Hematopoietic multipotent progenitor cell treated with erythropoietin and hydrocortisone succinate and interleukin-3 and kit ligand, for 15 days (in vitro differentiated cells): Measurements from ENCODE around the gene FBXW7.

Source experiments
- DNase-seq: peaks from one replicate; pipeline ENCODE4 v3.0.0-alpha.2; 2015; ENCODE audit warnings: low spot score

Gene FBXW7

DNA sequence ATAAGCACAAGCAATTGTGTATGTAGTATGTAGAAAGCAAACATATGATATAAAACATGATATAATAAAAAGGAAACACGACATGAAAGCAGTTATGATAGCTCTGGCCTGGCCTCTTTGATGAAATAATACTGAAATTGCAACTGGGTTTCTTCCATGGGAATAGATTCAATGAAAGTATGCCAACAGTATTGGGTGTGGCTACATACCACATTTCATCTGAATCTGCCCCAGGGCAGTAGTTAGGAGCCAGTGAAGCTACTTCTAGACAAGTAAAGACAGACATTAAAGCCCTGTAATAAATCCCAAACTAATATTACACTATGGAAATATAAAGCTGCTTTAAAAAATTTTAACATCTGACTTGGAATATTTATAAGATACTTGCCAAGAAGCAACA, 207.3 kb downstream of the FBXW7 start:
- no peak for DNase-seq

DNA sequence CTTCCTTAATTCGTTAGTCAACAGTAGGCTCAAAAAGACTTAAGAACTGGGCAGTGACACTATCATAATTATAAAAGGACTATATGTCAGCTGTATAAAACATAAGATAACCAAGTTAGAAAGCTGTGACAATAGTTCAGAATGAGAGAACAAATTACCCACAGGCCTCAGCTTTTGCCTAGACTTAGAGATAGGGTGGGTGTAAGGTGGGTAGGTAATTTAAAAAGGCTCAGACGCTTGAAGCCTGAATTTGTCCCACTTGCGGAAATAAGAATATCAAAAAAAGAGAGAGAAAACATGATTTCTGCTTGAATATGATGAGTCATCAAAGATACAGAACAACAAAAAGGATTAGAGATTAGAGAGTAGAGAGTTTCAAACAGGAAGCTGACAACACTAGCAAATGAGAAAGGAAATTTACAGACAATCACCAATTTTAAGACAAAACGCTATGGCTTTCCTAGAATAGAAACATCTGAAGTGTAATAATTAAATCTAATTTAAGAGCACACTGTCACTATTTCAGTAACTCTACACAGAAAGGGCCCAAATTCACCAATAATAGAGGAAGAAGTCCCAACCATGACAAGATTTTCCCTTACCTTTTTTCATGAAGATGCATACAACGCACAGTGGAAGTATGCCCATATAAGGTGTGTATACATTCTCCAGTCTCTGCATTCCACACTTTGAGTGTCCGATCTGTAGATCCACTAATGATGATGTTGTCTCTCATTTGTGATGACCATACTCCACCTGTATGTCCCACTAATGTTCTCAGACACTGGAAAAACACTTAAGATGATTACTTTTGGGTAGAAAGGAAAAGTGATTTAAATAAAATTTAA, 208.1 kb downstream of the FBXW7 start:
- DNase-seq, result no peak

DNA sequence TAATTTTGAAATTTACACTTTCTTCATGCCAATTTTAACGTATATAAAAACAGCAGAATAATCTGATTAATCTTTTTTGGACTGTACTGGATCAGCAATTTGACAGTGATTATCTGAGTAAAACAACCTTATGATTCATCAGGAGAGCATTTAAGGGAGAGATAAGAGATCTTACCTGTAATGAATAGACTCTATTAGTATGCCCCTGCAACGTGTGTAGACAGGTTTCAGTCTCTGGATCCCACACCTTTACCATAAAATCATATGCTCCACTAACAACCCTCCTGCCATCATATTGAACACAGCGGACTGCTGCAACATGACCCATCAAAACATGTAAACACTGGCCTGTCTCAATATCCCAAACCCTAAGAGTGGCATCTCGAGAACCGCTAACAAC, 210.1 kb downstream of the FBXW7 start:
- no peak for DNase-seq

DNA sequence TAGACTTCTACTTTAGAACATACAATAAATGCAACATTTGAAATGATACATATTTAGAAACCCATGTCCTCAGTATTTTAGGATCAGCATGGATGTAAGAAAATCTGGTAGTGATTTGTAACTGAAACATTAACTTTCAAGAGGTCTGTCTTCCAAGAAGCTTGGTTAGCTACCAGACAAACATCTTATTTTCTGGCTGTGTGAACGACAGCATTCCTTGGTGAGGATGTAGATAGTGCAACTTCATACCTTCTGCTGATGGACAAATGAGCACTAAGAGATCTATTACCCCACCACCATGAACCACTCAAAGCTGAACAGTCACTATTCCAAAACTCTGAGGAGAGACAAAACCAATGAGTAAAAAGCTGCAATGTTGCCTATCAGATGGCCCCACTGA, 212.7 kb downstream of the FBXW7 start:
- DNase-seq, result no peak

DNA sequence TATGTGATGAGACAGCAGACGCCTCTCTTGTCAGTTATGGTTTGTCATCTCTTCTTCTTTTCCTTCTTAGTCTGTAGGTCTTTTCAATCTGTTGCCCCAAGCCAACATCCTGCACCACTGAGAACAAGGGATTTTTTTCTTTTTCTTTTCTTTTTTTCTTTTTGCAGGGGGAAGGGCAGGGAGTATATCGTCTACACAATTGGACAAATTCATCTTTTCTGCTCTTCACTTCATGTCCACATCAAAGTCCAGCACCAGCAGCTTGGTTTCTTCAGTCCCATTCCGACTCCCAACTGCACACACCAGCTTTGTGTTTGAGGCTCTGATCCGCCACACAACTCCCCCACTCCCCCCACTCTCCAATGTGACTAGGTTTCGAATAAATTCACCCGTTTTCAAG, 213.2 kb downstream of the FBXW7 start:
- DNase-seq, result no peak

DNA sequence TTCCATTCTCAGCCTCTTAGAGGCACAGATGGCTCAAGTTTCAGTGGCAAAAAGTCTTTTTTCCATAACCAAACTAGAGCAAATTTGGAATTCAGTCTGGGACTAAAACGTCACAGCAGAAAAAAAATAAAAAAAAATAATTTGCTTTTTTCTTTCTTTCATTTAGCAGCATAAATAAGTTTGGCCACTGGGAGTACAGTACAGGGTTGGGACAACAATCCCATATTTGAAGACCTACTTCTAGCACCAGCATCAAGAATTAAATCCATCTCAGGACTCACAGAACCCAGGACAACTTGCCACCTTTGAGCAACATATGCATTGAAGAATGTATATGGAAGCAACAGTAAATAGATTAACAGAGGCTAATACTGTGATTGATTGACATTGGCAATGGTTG, 214.0 kb downstream of the FBXW7 start:
- no peak for DNase-seq

DNA sequence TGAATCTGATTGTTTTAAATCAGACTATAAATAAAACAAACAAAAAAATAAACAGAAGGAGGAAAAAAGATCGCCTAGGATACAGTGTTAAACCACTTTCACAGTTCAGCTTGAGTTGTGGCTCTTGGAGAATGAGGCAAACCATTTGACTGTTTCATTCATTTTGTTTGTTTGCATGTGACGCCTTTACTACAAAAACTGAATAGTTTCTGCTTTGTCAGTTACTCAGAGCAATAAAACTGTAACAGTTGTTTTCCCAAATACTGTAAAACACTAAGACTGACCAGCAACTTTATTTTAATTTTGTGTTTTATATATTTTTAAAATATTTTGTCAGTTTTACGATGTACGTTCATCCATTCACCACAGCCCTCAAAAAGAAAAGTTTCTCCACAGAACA, 214.5 kb downstream of the FBXW7 start:
- DNase-seq, result no peak

DNA sequence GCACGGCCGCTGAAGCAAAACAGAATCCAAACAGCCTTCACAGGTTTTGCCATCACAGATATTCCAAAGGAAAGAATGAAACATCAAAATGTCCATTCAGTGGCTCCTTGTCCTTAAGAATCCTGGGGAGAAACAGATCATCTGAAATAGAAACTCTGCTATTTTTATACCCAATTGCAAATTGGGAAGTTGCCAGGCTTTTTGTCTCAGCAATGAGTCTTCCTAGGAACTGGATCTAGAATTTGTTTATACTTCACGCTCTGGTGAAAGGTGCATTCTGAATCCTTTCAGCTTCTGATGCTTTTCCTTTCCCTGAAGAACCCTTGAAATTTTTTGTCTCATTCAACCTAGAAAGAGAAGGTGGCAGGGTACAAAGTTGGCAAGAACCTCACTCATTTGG, 218.9 kb downstream of the FBXW7 start:
- DNase-seq, result no peak

DNA sequence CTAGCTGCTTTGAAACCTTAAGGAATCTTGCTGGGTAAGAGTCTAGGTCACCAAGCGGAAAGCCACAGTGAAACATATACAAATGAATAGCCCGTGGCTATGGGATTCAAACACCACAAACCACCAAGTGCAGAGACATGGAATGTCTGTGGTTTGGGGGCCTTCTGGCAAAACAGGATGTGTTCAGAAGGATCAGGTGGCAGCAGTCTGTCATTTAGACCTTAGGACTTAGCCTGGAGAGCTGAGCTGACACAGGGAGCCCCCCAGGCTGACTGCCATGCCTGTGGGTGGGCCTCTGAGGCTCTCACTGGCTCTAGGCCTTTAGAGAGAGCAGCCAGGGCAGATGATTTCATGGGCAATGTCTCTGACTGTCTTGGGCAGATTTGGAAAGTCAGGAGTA, 225.6 kb downstream of the FBXW7 start:
- DNase-seq, result no peak

DNA sequence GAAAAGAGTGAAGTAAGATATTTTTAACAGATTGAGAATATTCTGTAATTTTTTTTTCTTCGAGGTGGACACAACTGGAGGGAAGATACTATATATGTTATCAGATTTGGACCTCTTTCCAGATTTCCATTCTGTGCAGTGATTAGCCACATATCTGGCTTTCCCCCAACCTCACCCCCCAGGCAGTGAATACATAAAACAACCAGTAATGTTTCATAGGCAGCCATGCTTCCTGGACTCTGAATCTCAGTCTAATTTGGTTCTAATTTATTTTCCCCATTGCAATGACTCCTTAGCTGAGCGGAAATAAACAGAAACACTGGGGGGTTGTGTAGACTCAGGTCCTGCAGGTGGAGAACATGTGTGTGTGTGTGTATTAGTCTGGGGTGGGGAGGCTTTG, 226.5 kb downstream of the FBXW7 start:
- DNase-seq, result no peak

DNA sequence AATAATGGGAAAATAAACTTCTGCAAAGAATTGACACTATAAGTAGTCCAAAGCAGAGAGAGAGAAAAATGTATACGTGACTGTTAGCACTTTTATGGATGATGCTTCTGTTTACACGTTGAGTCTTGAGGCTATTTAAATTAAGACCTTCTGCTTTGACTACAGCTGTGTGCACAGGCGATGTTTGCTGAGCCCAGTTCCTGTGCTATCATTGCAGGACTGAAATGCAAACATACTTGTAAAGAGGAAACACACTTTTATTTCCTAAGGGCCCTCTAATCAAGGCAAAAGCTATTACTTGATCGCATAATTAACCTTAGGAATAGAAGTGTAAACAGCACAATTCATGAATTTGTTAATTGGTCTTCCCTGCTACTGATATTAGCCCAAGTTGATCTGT, 226.9 kb downstream of the FBXW7 start:
- no peak for DNase-seq

DNA sequence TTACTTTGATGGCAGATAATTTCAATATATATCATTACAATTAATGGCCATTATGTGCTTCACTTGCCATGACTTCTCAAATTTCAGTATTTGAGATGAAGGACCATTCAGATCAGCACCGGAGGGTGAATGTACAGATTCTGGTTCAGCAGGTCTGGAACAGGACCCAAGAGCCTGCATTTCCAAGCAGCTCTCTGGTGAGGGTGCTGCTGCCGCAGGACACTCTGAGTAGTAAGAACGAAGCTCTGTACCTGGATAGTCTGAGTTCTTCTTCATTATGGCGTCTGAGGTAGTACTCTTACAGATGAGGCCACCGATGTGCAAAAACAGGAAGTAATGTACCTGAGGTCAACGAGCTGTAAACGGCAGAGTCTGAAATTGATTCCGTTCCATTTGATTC, 228.2 kb downstream of the FBXW7 start:
- DNase-seq, result no peak

DNA sequence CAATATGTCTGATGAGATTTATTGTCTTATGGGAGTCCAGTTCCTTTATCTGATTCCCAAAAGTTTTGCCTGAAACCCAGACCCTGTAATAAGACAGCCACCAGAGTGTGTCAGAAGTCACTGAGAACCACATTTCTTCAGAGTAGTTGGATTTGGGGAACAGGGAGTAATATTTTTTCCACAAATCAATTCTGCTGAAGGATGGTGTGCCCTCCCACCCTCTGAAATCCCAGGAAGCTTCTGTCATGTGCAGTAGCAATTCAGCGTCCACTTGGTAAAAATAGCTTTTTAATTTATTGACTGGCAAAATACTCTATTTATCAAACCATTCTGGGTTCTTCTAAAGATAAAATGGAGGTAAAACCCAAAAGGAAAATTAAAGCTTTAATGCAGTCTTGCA, 229.4 kb downstream of the FBXW7 start:
- no peak for DNase-seq

DNA sequence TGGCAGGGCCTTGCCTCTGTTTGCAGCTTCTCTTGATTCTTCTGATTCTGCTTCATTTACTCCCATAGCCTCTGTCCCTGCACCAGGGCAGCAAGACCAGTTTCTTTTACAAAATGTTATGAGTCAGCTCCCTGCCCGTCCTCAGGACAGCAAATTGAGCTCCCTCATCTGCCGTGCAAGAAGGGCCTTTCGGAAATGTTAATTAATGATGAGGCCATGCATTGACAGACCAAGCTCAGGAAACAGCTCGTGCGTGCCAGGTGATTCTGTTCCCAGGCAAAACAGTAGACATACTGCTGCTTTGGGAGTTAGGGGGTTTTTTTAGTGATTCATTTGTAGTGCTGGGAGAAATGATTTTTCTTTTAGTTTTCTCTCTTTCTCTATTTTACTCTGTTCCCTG, 231.7 kb downstream of the FBXW7 start:
- no peak for DNase-seq

DNA sequence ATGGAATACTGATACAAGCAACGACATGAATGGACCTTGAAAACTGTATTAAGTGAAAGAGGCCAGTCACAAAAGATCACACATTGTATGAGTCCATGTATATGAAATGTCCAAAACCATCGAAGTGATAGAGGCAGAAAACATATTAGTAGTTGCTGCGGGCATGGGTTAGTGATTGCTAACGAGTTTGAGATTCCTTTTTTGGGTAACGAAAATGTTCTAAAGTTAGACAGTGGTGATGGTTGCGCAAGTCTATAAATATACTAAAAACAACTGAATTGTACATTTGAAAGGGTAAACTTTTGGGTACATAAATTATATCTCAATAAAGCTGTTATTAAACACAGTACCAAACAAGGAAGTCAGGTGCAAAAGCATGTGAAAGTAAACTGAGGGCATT, 234.5 kb downstream of the FBXW7 start:
- DNase-seq, result no peak

DNA sequence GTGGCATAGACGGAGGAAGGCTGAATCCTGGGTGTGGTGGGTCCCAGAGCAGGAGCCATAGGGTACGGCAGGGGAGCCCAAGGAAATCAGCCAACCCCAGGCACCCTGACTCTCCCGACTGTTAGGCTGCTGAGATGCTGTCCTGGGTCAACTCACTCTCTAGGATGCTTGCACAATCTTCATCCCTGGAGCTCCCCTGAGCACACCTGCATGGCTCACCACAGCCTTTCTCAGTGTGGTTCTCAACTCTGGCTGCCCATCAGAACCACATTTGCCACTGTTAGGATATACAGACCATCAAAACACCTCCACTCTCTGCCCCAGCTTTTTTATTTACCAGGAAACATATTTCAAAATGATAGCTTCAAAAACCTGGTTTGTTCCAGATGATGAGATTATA, 236.3 kb downstream of the FBXW7 start:
- no peak for DNase-seq

DNA sequence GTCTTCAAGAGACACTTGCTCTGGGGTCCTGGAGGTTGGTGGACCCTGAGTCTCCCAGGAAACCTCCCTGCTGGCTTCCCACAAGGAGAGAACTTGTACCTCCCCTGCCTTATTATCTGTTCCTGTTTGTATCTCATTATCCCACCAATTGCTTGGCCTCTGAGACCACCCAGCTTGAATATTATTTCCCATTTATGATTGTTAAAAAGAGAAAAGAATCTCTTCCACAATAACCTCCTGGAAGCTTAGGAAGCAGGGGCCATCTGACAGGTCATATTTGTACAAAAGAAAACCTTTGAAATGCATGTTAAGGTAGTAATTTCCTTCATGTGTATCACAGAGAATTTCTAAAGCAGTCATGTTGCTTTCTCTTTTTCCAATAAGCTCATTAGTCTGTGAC, 239.5 kb downstream of the FBXW7 start:
- no peak for DNase-seq

DNA sequence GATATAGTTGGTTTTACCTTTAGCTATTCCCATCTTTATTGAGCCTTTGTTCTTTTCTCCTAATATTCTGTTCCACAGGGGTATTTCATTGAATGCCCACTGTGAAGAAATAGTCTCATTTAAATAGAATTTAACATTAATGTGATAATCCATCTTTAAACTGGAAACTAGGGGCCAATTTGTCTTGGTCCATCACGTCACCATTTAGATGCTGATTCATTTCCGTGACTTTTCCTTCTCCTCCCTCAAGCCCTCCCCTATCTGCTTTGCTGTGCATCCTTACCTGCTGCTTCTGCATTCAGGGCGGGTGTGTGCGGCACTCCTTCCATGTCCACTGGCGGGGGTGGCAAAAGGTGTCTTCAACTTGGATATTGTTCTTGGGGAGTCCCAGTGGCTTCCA, 241.1 kb downstream of the FBXW7 start:
- no peak for DNase-seq

DNA sequence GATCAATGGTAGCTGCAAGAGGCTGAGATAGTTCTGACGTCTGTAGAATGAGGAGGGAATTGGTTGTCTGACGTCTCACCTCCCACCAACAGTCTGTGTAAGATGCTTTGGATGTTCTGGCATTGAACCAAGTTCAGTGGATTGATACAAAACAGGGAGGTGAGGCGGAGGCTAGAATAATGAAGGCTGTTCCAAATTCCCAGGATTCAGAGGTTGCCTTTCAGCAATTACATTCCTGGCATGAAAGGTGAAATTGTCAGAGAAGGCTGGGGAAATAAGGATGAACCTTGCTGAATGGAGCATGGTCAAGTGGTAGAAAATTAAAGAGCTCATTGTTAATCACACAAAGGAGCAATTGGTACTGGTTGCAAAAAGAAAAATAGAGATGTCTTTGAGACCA, 241.6 kb downstream of the FBXW7 start:
- DNase-seq, result no peak

DNA sequence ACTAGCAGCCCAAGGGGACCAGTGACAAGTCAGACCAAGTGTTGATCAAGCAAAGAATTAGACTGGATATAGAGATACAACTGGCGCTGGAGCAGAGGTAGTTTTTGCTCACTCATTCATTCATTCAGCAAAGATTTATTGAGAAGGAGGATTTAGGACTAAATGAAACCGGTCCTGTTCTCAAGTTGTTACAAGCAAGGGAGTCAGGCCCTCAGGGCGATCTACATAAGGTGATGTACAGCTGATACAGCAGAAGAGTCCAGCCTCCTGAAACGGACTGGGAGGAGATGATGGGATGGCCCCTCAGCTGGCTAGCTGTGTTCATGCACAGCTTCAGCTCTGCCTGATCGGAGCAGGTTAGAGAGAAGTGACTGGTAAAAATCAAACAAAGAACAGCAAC, 242.4 kb downstream of the FBXW7 start:
- no peak for DNase-seq

DNA sequence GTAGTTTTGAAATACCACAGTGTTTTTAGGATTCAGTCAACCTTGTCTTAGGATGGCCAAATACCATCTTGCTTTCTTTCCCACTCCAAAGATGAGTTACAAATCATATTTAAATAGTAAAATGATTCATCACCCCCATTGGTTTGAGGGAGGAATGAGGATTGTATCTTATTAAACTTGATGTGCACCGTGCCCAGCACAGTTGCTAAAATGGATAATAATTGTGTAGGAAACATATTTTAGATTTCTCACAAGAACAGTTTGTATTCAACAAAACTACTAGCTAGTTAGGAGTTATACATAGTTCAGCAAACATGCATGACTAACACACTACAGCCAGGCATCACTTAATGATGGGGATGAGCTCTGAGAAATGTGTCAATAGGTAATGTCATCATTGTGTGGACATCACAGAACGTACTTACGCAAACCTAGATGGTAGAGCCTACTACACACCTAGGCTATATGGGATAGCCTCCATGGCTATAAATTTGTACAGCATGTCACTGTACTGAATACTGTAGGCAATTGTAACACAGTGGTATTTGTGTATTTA, 245.4 kb downstream of the FBXW7 start:
- no peak for DNase-seq

DNA sequence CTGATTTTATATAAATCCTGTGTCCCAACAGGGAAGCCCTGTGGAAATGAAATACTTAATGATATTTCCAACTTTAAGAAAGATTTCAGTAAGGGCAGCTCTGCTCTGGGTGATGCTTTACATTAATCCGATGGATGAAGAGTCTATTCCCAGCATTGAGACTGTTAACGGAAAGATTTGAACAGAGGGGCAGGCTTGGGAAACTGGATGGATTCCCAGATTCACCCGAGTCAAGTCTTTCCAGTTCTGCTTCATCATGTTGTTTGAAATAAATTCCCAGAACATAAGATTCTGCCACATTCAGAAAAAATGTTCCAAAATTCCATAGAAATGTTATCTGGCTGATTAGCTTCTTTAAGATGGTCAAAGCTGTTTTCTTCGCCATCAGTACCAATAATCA, 246.0 kb downstream of the FBXW7 start:
- no peak for DNase-seq

DNA sequence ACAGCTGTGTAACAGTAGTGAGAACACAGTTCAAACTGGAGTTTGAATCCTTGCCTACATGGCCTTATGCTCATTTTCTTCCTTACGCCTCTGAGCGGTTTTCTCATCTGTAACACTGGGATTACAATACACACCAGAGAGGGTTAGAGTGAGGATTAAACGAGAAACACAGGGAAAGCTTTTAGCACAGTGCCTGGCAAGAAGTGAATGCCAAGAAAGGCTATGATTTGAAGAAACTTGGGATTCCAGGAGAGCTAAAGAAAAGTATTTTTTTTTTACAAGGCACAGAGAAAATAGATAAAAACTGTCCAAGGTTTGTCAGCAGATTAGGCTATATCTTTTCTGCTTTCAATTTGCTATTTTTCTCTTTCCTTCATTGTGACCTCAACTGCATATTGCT, 246.4 kb downstream of the FBXW7 start:
- DNase-seq, result no peak

DNA sequence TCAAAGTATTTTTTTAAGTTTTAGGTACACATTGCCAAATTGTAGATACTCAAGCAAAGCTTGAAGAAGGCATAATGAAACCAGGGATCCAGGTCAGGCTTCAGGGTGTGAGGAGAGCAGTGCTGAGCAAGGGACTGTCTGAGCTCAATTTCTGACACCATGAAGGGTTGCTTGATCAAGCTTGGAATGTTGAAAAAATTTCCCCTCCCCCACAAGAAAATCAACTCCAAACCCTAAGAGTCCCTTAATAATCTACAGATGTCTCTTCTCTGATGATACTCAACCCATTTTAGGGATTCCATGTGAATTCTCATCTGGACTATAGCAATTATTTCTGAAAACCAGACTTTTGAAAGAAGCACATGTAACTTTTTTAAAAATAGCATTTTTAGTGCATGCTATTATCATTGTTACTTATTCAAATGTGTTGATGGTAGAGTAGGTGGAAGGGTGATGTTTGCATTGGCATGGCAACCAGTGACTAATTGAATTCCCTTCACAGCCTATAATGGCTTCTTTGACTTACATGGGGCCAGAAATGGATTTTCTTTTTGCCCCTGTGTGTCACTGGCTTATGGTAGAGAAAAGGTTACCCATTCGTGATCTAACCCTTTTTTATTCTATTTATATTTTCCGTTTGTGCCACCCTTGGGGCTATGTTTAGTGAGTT, 252.0 kb downstream of the FBXW7 start:
- DNase-seq, result no peak
